HUES48 (cell line): ENCODE results near the gene IFITM10.

Experiments used
- H3K27ac ChIP-seq: one replicate; pipeline ENCODE4 v1.7.0; 2013; ENCODE audit warnings: low read depth, low read length, inconsistent platforms
- H3K27me3 ChIP-seq: 2 replicates; pipeline ENCODE4 v1.6.1; 2013; ENCODE audit warnings: mild to moderate bottlenecking, low read length; ENCODE audit not compliant: control insufficient read depth, insufficient read depth
- H3K36me3 ChIP-seq: 2 replicates; pipeline ENCODE4 v1.6.1; 2013; ENCODE audit warnings: low read length; ENCODE audit not compliant: control insufficient read depth, insufficient read depth
- H3K4me1 ChIP-seq: 2 replicates; pipeline ENCODE4 v1.6.1; 2013; ENCODE audit warnings: mild to moderate bottlenecking, low read length; ENCODE audit not compliant: control insufficient read depth, insufficient read depth
- H3K4me3 ChIP-seq: 2 replicates; pipeline ENCODE4 v1.5.1; 2013; ENCODE audit warnings: mild to moderate bottlenecking, low read depth, low read length
- H3K9ac ChIP-seq: 2 replicates; pipeline ENCODE4 v1.6.1; 2013; ENCODE audit warnings: mild to moderate bottlenecking, low read depth, low read length, moderate library complexity
- H3K9me3 ChIP-seq: 2 replicates; pipeline ENCODE4 v1.6.1; 2013; ENCODE audit warnings: low read length; ENCODE audit not compliant: control insufficient read depth, insufficient read depth

IFITM10 gene

GRCh38 chr11:1768141-1768469, 17.7 kb upstream of the IFITM10 start:
- Histone ChIP-seq H3K4me1 (peaks cover 8% of the 10 kb centered on the region), H3K27ac (no peak overlapping the region), H3K36me3 (no peaks in the 10 kb centered on the region), H3K4me3 (no peak overlapping the region), H3K27me3 (no peaks in the 10 kb centered on the region), H3K9me3 (no peaks in the 10 kb centered on the region), H3K9ac (no peak overlapping the region)

GRCh38 chr11:1767399-1768140, 17.2 kb upstream of the IFITM10 start:
- Histone ChIP-seq H3K9ac (no peak overlapping the region), H3K4me3 (no peak overlapping the region), H3K4me1 (peaks cover 13% of the 10 kb centered on the region), H3K9me3 (no peaks in the 10 kb centered on the region), H3K36me3 (no peaks in the 10 kb centered on the region), H3K27me3 (no peaks in the 10 kb centered on the region), H3K27ac (no peak overlapping the region)

GRCh38 chr11:1766719-1767398, 16.5 kb upstream of the IFITM10 start:
- Histone ChIP-seq H3K9me3 (no peaks in the 10 kb centered on the region), H3K4me3 (no peak overlapping the region), H3K27me3 (no peaks in the 10 kb centered on the region), H3K27ac (no peak overlapping the region), H3K4me1 (peaks cover 8% of the 10 kb centered on the region), H3K36me3 (no peaks in the 10 kb centered on the region), H3K9ac (no peak overlapping the region)

- Histone ChIP-seq H3K9me3 (no peaks in the 10 kb centered on the region), H3K4me1 (peaks cover 8% of the 10 kb centered on the region; the same call in 1 of the 2 replicates), H3K27ac (no peak overlapping the region), H3K36me3 (peaks cover 3% of the 10 kb centered on the region), H3K4me3 (no peak overlapping the region), H3K9ac (no peak overlapping the region), H3K27me3 (no peaks in the 10 kb centered on the region)
Measured at GRCh38 chr11:1765871-1766718, 15.7 kb upstream of the IFITM10 start.

GRCh38 chr11:1763796-1764661, 13.6 kb upstream of the IFITM10 start, which contains the start of gene CTSD:
CTSD (minus strand) TSS chr11:1763927; CDS start chr11:1763859, 68 bp downstream.
- Histone ChIP-seq H3K27me3 (no peaks in the 10 kb centered on the region), H3K27ac (peak within 1 kb of the TSS; percentile 45), H3K9ac (peak within 1 kb of the TSS; percentile 70), H3K4me1 (peaks cover 8% of the 10 kb centered on the region; the same call in 1 of the 2 replicates), H3K9me3 (no peaks in the 10 kb centered on the region), H3K36me3 (peaks cover 23% of the 10 kb centered on the region), H3K4me3 (peak within 1 kb of the TSS; percentile 79)

- Histone ChIP-seq H3K36me3 (peaks cover 29% of the 10 kb centered on the region), H3K9me3 (no peaks in the 10 kb centered on the region), H3K4me1 (peaks cover 8% of the 10 kb centered on the region; the same call in 1 of the 2 replicates), H3K27ac (peak overlapping the region; percentile 28), H3K27me3 (no peaks in the 10 kb centered on the region), H3K9ac (peak overlapping the region; percentile 70), H3K4me3 (peak overlapping the region; percentile 79)
Measured at GRCh38 chr11:1763336-1763795, 13.0 kb upstream of the IFITM10 start.

GRCh38 chr11:1762537-1763302, 12.3 kb upstream of the IFITM10 start:
- peak overlapping the region; percentile 79 for H3K4me3 ChIP-seq
- H3K9me3 ChIP-seq, result no peaks in the 10 kb centered on the region
- H3K27me3 ChIP-seq, result no peaks in the 10 kb centered on the region
- H3K27ac ChIP-seq, result peak overlapping the region; percentile 28
- H3K4me1 ChIP-seq, result peaks cover 8% of the 10 kb centered on the region; the same call in 1 of the 2 replicates
- peak overlapping the region; percentile 70 for H3K9ac ChIP-seq
- H3K36me3 ChIP-seq, result peaks cover 29% of the 10 kb centered on the region

GRCh38 chr11:1761857-1762536, 11.6 kb upstream of the IFITM10 start:
- H3K9me3 ChIP-seq, result no peaks in the 10 kb centered on the region
- no peak overlapping the region for H3K4me3 ChIP-seq
- H3K4me1 ChIP-seq, result peaks cover 8% of the 10 kb centered on the region; the same call in 1 of the 2 replicates
- no peak overlapping the region for H3K9ac ChIP-seq
- H3K27ac ChIP-seq, result no peak overlapping the region
- peaks cover 34% of the 10 kb centered on the region for H3K36me3 ChIP-seq
- no peaks in the 10 kb centered on the region for H3K27me3 ChIP-seq

- Histone ChIP-seq H3K27ac (no peak overlapping the region), H3K9me3 (no peaks in the 10 kb centered on the region), H3K4me1 (peaks cover 8% of the 10 kb centered on the region; the same call in 1 of the 2 replicates), H3K27me3 (no peaks in the 10 kb centered on the region), H3K4me3 (no peak overlapping the region), H3K36me3 (peaks cover 41% of the 10 kb centered on the region), H3K9ac (no peak overlapping the region)
Measured at GRCh38 chr11:1761110-1761856, 10.9 kb upstream of the IFITM10 start.
